Measurements from ENCODE around the gene DAB1.
A peak's percentile ranks its signal among the peaks of the same experiment; 100 is the strongest.

Gene DAB1

GRCh38 chr1:57423656-57424211, at the start of gene DAB1:
Gene DAB1 (minus strand): TSS chr1:57424060. CDS start chr1:57291030, 133,030 bp downstream.
- peak; percentile 25 for DNase-seq

GRCh38 chr1:57473448-57473847, 49.6 kb upstream of the DAB1 start:
- DNase-seq, result no peak

GRCh38 chr1:57471995-57472394, 48.1 kb upstream of the DAB1 start:
- no peak for DNase-seq

- DNase-seq, result no peak
Measured at GRCh38 chr1:57470036-57470435, 46.2 kb upstream of the DAB1 start.

GRCh38 chr1:57468641-57469523, 45.0 kb upstream of the DAB1 start:
- DNase-seq, result no peak

GRCh38 chr1:57467830-57468229, 44.0 kb upstream of the DAB1 start:
- DNase-seq, result no peak

GRCh38 chr1:57464756-57465155, 40.9 kb upstream of the DAB1 start:
- DNase-seq, result peak; percentile 10

GRCh38 chr1:57463343-57463742, 39.5 kb upstream of the DAB1 start:
- DNase-seq, result no peak

- no peak for DNase-seq
Measured at GRCh38 chr1:57461405-57461804, 37.5 kb upstream of the DAB1 start.

- DNase-seq, result no peak
Measured at GRCh38 chr1:57451516-57451915, 27.7 kb upstream of the DAB1 start.

- no peak for DNase-seq
Measured at GRCh38 chr1:57450981-57451380, 27.1 kb upstream of the DAB1 start.

GRCh38 chr1:57447551-57447950, 23.7 kb upstream of the DAB1 start:
- no peak for DNase-seq

GRCh38 chr1:57443004-57443403, 19.1 kb upstream of the DAB1 start:
- DNase-seq, result no peak

- no peak for DNase-seq
Measured at GRCh38 chr1:57440096-57440495, 16.2 kb upstream of the DAB1 start.

- DNase-seq, result no peak
Measured at GRCh38 chr1:57431400-57431799, 7.5 kb upstream of the DAB1 start.

GRCh38 chr1:57424231-57425027, 569 bp upstream of the DAB1 start:
- no peak for DNase-seq

- DNase-seq, result no peak
Measured at GRCh38 chr1:57423135-57423655, 665 bp downstream of the DAB1 start.

GRCh38 chr1:57422271-57423134, 1.4 kb downstream of the DAB1 start:
- DNase-seq, result no peak

GRCh38 chr1:57421806-57422205, 2.1 kb downstream of the DAB1 start:
- no peak for DNase-seq

GRCh38 chr1:57420981-57421785, 2.7 kb downstream of the DAB1 start:
- DNase-seq, result no peak

- DNase-seq, result no peak
Measured at GRCh38 chr1:57418971-57419370, 4.9 kb downstream of the DAB1 start.

GRCh38 chr1:57411262-57411661, 12.6 kb downstream of the DAB1 start:
- DNase-seq, result no peak
